ENCODE data around the gene NOB1.

- TF ChIP-seq CTCF (IDR thresholded peaks at IDR 0.05) (no peak), POLR2A (IDR thresholded peaks at IDR 0.05) (no peak)
Observed at GRCh38 chr16:69768666-69769065, 13.9 kb upstream of the NOB1 start.
